ENCODE data around the gene ROCK2. TPM values are rescaled to one million over a fixed set of nuclear protein-coding genes. Genes with fewer than 3 reads are reported as not detected.

The ROCK2 gene
- total and polyA plus RNA-seq, 9 of the 15 experiments (the other 6 are each of a cell fraction or from before 2014, with no cell fraction given), result 4.9 to 30.6 (median 14.3) TPM

GRCh38 chr2:11344956-11345677, 681 bp upstream of the ROCK2 start (continued):
- TF ChIP-seq SOX6 (IDR thresholded peaks at IDR 0.05) (0 out of 2 replicates have a peak, but pooled peaks have one; percentile 11), TRIM28 (IDR thresholded peaks at IDR 0.05) (no peak), HMGN3 (IDR thresholded peaks at IDR 0.05; ENCODE audit: borderline replicate concordance, extremely low read depth, insufficient read length, low read depth, low read length) (peak; percentile 17), ATF3 (IDR thresholded peaks at IDR 0.05) (peak; percentile 78), ATF3 (CRISPR knock-in tag; conservative IDR thresholded peaks at IDR 0.05) (peak; percentile 77; the same call in 1 of the 2 replicates), ETV6 (IDR thresholded peaks at IDR 0.05; ENCODE audit: borderline replicate concordance in 1 of 2, low read depth in 2 of 2, low read length in 1 of 2) (no peak), ETV6 (CRISPR knock-in tag; IDR thresholded peaks at IDR 0.05; ENCODE audit: borderline replicate concordance) (no peak), ZNF384 (IDR thresholded peaks at IDR 0.05; ENCODE audit: low read depth, low read length) (no peak), ZNF232 (CRISPR knock-in tag; IDR thresholded peaks at IDR 0.05) (no peak), ZNF655 (CRISPR knock-in tag; IDR thresholded peaks at IDR 0.05) (no peak), LCOR (CRISPR knock-in tag; IDR thresholded peaks at IDR 0.05) (0 out of 2 replicates have a peak, but pooled peaks have one; percentile 40), ZNF57 (CRISPR knock-in tag; IDR thresholded peaks at IDR 0.05) (no peak), MNT (conservative IDR thresholded peaks at IDR 0.05) (0 out of 4 replicates have a peak, but pooled peaks of 1 of the 2 experiments have one; percentile 5), PRPF4 (IDR thresholded peaks at IDR 0.05; ENCODE audit: insufficient read depth, low read depth, low read length, poor library complexity, severe bottlenecking) (no peak), NCOR1 (IDR thresholded peaks at IDR 0.05) (0 out of 2 replicates have a peak, but pooled peaks have one; percentile 1), SMARCB1 (IDR thresholded peaks at IDR 0.05; ENCODE audit: insufficient read length, low read depth) (no peak), TFAP4 (CRISPR knock-in tag; IDR thresholded peaks at IDR 0.05; ENCODE audit: borderline replicate concordance) (peak; percentile 42), TRIM24 (IDR thresholded peaks at IDR 0.05) (no peak), ZSCAN29 (IDR thresholded peaks at IDR 0.05) (no peak), TBP (optimal IDR thresholded peaks at IDR 0.05; ENCODE audit: low read depth, low read length) (peak; percentile 41), ZNF589 (CRISPR knock-in tag; IDR thresholded peaks at IDR 0.05; ENCODE audit: low read depth) (peak; percentile 70; the same call in 1 of the 2 replicates), BCL6 (CRISPR knock-in tag; IDR thresholded peaks at IDR 0.05) (no peak), ARID3A (IDR thresholded peaks at IDR 0.05; ENCODE audit: borderline replicate concordance, low read depth, low read length) (no peak)
